ENCODE measurements around the gene SAPCD1. TPM values are rescaled to one million over a fixed set of nuclear protein-coding genes. Genes with fewer than 3 reads are reported as not detected.

SAPCD1 gene
- polyA plus RNA-seq (2013) = 0.36 and 0.47 TPM in 2 replicates

- H3K14ac ChIP-seq (ENCODE audit: low read length) = no peak within 1 kb of the TSS
- H3K36me3 ChIP-seq (ENCODE audit: control insufficient read depth in 1 of 2, insufficient read depth in 2 of 2, low read length in 2 of 2) = peaks cover 0 to 3% of the 10 kb centered on the region in 2 experiments
- H4K12ac ChIP-seq (ENCODE audit: low read depth, low read length) = peak within 1 kb of the TSS; percentile 4
- H3K9ac ChIP-seq (ENCODE audit: low read length) = no peak within 1 kb of the TSS
- no CpG with 5 or more reads among the region's 4 CpGs for WGBS (ENCODE audit: extremely low coverage, insufficient coverage, insufficient read length)
- DNase-seq = no peak
- H2BK120ac ChIP-seq (ENCODE audit: insufficient read depth, low read length, poor library complexity) = no peak within 1 kb of the TSS
- H3K4ac ChIP-seq (ENCODE audit: low read depth, low read length) = no peak within 1 kb of the TSS
- H3K4me3 ChIP-seq (ENCODE audit: low read depth, low read length) = no peak within 1 kb of the TSS
- peak within 1 kb of the TSS; percentile 66 for H2AK5ac ChIP-seq (ENCODE audit: low read length)
- H3K4me1 ChIP-seq (ENCODE audit: control insufficient read depth in 1 of 2, insufficient read depth in 2 of 2, low read length in 2 of 2) = peaks cover 11 to 18% of the 10 kb centered on the region in 2 experiments
- no peak within 1 kb of the TSS for H4K8ac ChIP-seq (ENCODE audit: low read depth, low read length)
- H3K27ac ChIP-seq (ENCODE audit: low read depth, low read length) = no peak within 1 kb of the TSS
- no peak within 1 kb of the TSS for H2BK5ac ChIP-seq (ENCODE audit: low read depth, low read length, poor library complexity)
- H4K91ac ChIP-seq (ENCODE audit: low read depth, low read length) = no peak within 1 kb of the TSS
- no peak within 1 kb of the TSS for H3K4me2 ChIP-seq (ENCODE audit: low read length)
- H2BK12ac ChIP-seq (ENCODE audit: low read length) = peak within 1 kb of the TSS; percentile 38
- H3K23ac ChIP-seq (ENCODE audit: low read length) = no peak within 1 kb of the TSS
- no peak within 1 kb of the TSS for H2AFZ ChIP-seq (ENCODE audit: insufficient read depth, low read length, poor library complexity)
- H3K18ac ChIP-seq (ENCODE audit: low read length) = no peak within 1 kb of the TSS
- H3K79me2 ChIP-seq (ENCODE audit: control insufficient read depth, insufficient read depth, low read length, poor library complexity) = no peaks in the 10 kb centered on the region
- H3K79me1 ChIP-seq (ENCODE audit: low read length) = peaks cover 4% of the 10 kb centered on the region
- H3K9me3 ChIP-seq (ENCODE audit: insufficient read depth, low read depth, low read length) = peaks cover 2% of the 10 kb centered on the region
- no peaks in the 10 kb centered on the region for H3K27me3 ChIP-seq (ENCODE audit: insufficient read depth, low read length)
Observed at GRCh38 chr6:31762356-31762755, at the start of gene SAPCD1. Gene SAPCD1 (plus strand): TSS chr6:31762656. CDS start chr6:31763055, 399 bp downstream.

- Histone ChIP-seq H3K23ac (ENCODE audit: low read length) (no peak overlapping the region), H3K9me3 (ENCODE audit: insufficient read depth, low read depth, low read length) (no peaks in the 10 kb centered on the region), H3K4me1 (ENCODE audit: control insufficient read depth in 1 of 2, insufficient read depth in 2 of 2, low read length in 2 of 2) (peaks cover 17 to 20% of the 10 kb centered on the region in 2 experiments), H2AFZ (ENCODE audit: insufficient read depth, low read length, poor library complexity) (peak overlapping the region; percentile 84), H2BK120ac (ENCODE audit: insufficient read depth, low read length, poor library complexity) (peak overlapping the region; percentile 52), H3K18ac (ENCODE audit: low read length) (no peak overlapping the region), H3K79me1 (ENCODE audit: low read length) (peaks cover 5% of the 10 kb centered on the region), H3K9ac (ENCODE audit: low read length) (no peak overlapping the region), H4K91ac (ENCODE audit: low read depth, low read length) (peak overlapping the region; percentile 70), H3K4ac (ENCODE audit: low read depth, low read length) (no peak overlapping the region), H3K14ac (ENCODE audit: low read length) (no peak overlapping the region), H3K27ac (ENCODE audit: low read depth, low read length) (no peak overlapping the region), H3K27me3 (ENCODE audit: insufficient read depth, low read length) (no peaks in the 10 kb centered on the region), H4K8ac (ENCODE audit: low read depth, low read length) (peak overlapping the region; percentile 70), H3K36me3 (ENCODE audit: control insufficient read depth in 1 of 2, insufficient read depth in 2 of 2, low read length in 2 of 2) (no peaks in the 10 kb centered on the region), H3K79me2 (ENCODE audit: control insufficient read depth, insufficient read depth, low read length, poor library complexity) (no peaks in the 10 kb centered on the region), H3K4me3 (ENCODE audit: low read depth, low read length) (no peak overlapping the region), H4K12ac (ENCODE audit: low read depth, low read length) (no peak overlapping the region), H2BK12ac (ENCODE audit: low read length) (no peak overlapping the region), H2BK5ac (ENCODE audit: low read depth, low read length, poor library complexity) (no peak overlapping the region), H3K4me2 (ENCODE audit: low read length) (no peak overlapping the region), H2AK5ac (ENCODE audit: low read length) (no peak overlapping the region)
- DNase-seq = no peak
- no CpG with 5 or more reads among the region's 4 CpGs for WGBS (ENCODE audit: extremely low coverage, insufficient coverage, insufficient read length)
Observed at GRCh38 chr6:31713465-31713864, 49.0 kb upstream of the SAPCD1 start.

GRCh38 chr6:31713991-31714684 is 48.3 kb upstream of the SAPCD1 start:
- Histone ChIP-seq H4K91ac (ENCODE audit: low read depth, low read length) (peak overlapping the region; percentile 70), H3K9me3 (ENCODE audit: insufficient read depth, low read depth, low read length) (no peaks in the 10 kb centered on the region), H3K23ac (ENCODE audit: low read length) (no peak overlapping the region), H2AFZ (ENCODE audit: insufficient read depth, low read length, poor library complexity) (peak overlapping the region; percentile 84), H2BK120ac (ENCODE audit: insufficient read depth, low read length, poor library complexity) (peak overlapping the region; percentile 52), H2BK12ac (ENCODE audit: low read length) (peak overlapping the region; percentile 3), H4K8ac (ENCODE audit: low read depth, low read length) (peak overlapping the region; percentile 70), H3K18ac (ENCODE audit: low read length) (peak overlapping the region; percentile 46), H3K9ac (ENCODE audit: low read length) (no peak overlapping the region), H3K79me2 (ENCODE audit: control insufficient read depth, insufficient read depth, low read length, poor library complexity) (no peaks in the 10 kb centered on the region), H3K4me3 (ENCODE audit: low read depth, low read length) (no peak overlapping the region), H3K27me3 (ENCODE audit: insufficient read depth, low read length) (no peaks in the 10 kb centered on the region), H3K79me1 (ENCODE audit: low read length) (peaks cover 5% of the 10 kb centered on the region), H3K4ac (ENCODE audit: low read depth, low read length) (no peak overlapping the region), H4K12ac (ENCODE audit: low read depth, low read length) (peak overlapping the region; percentile 63), H2BK5ac (ENCODE audit: low read depth, low read length, poor library complexity) (no peak overlapping the region), H3K27ac (ENCODE audit: low read depth, low read length) (no peak overlapping the region), H3K4me2 (ENCODE audit: low read length) (no peak overlapping the region), H3K36me3 (ENCODE audit: control insufficient read depth in 1 of 2, insufficient read depth in 2 of 2, low read length in 2 of 2) (no peaks in the 10 kb centered on the region), H2AK5ac (ENCODE audit: low read length) (peak overlapping the region; percentile 15), H3K14ac (ENCODE audit: low read length) (peak overlapping the region; percentile 21), H3K4me1 (ENCODE audit: control insufficient read depth in 1 of 2, insufficient read depth in 2 of 2, low read length in 2 of 2) (peaks cover 24 to 27% of the 10 kb centered on the region in 2 experiments)
- DNase-seq = no peak
- no CpG with 5 or more reads among the region's 5 CpGs for WGBS (ENCODE audit: extremely low coverage, insufficient coverage, insufficient read length)

DNA sequence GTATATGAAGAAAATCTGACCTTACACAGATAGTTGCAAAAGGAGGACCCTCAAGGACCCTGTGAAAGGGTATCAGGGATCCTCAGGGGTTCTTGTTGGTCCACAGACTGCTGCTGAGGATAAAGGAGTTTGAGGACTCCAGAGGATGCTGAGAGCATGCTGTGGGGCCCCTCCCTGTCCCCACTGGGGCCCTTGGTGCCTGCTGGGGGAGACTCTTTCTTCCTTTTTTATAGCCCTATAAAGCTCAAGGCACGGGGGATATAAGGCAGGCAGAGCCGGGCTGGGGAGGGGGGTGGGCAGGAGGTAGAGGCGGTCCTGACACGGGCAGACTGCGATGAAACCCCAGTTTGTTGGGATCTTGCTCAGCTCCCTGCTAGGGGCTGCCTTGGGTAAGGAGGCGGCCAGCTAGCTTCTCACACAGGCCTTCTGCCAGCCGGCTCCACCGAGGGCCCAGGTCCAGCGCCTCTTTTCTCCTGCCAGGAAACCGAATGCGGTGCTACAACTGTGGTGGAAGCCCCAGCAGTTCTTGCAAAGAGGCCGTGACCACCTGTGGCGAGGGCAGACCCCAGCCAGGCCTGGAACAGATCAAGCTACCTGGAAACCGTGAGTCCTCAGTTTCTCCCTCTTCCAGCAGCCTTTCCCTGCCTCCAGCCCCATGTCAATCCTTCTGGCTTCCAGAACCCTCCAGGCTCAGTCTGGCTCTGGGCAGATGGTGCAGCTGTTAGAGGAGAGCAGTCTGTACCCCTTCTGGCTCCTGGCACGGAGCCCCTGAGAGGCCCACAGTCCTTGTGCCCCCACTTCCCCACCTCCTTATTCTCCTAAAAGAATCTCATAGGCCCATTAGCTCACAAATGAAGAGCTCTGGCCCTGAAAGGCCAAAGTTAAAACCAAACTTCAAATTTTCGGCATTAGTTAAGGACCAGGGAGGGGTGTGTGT is 47.2 kb upstream of the SAPCD1 start, which contains the start of gene LY6G6D:
Gene LY6G6D (plus strand): TSS at position 327 of the 937 bp plus-strand sequence. CDS start 8 bp downstream, at position 335.
- Histone ChIP-seq H4K91ac (ENCODE audit: low read depth, low read length) (peak within 1 kb of the TSS; percentile 70), H3K4ac (ENCODE audit: low read depth, low read length) (no peak within 1 kb of the TSS), H4K8ac (ENCODE audit: low read depth, low read length) (peak within 1 kb of the TSS; percentile 70), H4K12ac (ENCODE audit: low read depth, low read length) (peak within 1 kb of the TSS; percentile 12), H2BK120ac (ENCODE audit: insufficient read depth, low read length, poor library complexity) (peak within 1 kb of the TSS; percentile 11), H3K9me3 (ENCODE audit: insufficient read depth, low read depth, low read length) (no peaks in the 10 kb centered on the region), H2BK12ac (ENCODE audit: low read length) (peak within 1 kb of the TSS; percentile 3), H3K36me3 (ENCODE audit: control insufficient read depth in 1 of 2, insufficient read depth in 2 of 2, low read length in 2 of 2) (no peaks in the 10 kb centered on the region), H3K4me1 (ENCODE audit: control insufficient read depth in 1 of 2, insufficient read depth in 2 of 2, low read length in 2 of 2) (peaks cover 27 to 29% of the 10 kb centered on the region in 2 experiments), H3K23ac (ENCODE audit: low read length) (no peak within 1 kb of the TSS), H3K18ac (ENCODE audit: low read length) (no peak within 1 kb of the TSS), H3K79me2 (ENCODE audit: control insufficient read depth, insufficient read depth, low read length, poor library complexity) (no peaks in the 10 kb centered on the region), H3K4me2 (ENCODE audit: low read length) (no peak within 1 kb of the TSS), H3K79me1 (ENCODE audit: low read length) (peaks cover 5% of the 10 kb centered on the region), H3K14ac (ENCODE audit: low read length) (no peak within 1 kb of the TSS), H3K4me3 (ENCODE audit: low read depth, low read length) (no peak within 1 kb of the TSS), H3K27ac (ENCODE audit: low read depth, low read length) (no peak within 1 kb of the TSS), H3K9ac (ENCODE audit: low read length) (peak within 1 kb of the TSS; percentile 44), H2AK5ac (ENCODE audit: low read length) (peak within 1 kb of the TSS; percentile 15), H2BK5ac (ENCODE audit: low read depth, low read length, poor library complexity) (no peak within 1 kb of the TSS), H3K27me3 (ENCODE audit: insufficient read depth, low read length) (no peaks in the 10 kb centered on the region), H2AFZ (ENCODE audit: insufficient read depth, low read length, poor library complexity) (peak within 1 kb of the TSS; percentile 84)
- no CpG with 5 or more reads among the region's 16 CpGs for WGBS (ENCODE audit: extremely low coverage, insufficient coverage, insufficient read length)
- DNase-seq = no peak

Data from trophoblast cell (in vitro differentiated cells and primary cell).